GM19452 (cell line): ENCODE measurements around the gene SH3PXD2B.
"Not testable (repeated sequence)": the region's sequence is repeated elsewhere in the genome, so short reads cannot be mapped to it uniquely, and the experiment has no call there.

Experiments
- ATAC-seq: cut with Tn5 transposase; IDR thresholded peaks from one replicate; pipeline ENCODE4 v1.9.1; 2021; ENCODE audit not compliant: unreplicated experiment

Gene SH3PXD2B

DNA sequence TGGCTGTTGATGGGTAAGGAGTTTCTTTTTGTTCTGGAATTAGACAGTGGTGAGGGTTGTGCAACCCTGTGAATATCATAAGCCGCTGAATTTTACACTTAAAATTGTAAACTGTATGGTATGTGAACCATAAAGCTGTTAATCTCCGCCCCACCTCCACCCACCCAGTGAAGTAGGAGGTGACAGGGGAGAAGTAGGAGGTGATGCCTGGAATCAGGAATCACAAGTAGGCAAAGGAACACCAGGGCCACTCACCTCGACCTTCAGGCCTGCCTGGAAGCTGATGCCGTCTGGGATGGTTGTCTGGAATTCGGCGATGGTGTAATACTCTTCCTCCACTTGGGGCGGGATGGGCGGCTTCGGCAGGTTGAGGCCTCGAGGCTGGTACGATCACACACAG lies 108.4 kb downstream of the SH3PXD2B start:
- ATAC-seq = no peak

DNA sequence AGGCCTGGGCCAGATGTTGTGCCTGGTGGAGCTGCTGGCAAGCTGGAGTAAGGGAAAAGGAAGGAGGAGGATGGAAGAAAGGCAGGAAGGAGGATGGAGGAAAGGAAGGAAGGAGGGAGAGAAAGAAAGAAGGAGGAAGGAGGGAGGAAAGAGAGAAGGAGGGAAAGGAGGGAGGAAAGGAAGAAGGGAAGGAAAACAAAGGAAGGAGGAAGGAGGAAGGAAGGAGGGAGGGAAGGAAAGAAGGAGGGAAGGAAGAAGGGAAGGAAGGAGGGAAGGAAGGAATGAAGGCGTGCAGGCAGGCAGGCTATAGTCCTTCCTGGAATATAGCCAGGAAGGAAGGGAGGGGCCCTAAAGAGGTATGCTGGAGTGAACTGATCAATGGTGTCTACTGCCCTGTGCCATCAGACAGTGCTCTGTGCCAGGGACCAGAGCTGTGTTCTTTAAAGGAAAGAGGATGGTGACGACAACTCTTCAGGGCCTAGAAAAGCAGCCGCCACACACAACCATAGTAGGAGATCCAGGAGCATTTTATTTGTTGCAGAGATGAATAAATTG lies 109.4 kb downstream of the SH3PXD2B start:
- no peak for ATAC-seq

DNA sequence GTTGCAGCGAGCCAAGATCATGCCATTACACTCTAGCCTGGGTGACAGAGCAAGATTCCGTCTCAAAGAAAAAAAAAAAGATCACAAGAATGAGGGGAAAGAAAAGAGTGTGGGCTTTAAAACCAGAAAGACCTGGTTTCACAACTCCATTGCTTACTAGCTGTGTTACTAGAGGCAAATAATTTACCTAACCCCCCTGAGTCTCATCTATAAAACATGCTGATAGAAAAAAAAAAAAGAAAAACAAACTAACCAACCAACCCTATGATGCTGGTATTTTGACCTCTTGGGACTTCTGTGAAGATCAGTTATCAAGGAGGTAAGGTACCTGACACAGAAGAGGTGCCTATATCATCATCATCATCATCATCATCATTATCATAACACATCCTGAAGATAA lies 110.6 kb downstream of the SH3PXD2B start:
- no peak for ATAC-seq

DNA sequence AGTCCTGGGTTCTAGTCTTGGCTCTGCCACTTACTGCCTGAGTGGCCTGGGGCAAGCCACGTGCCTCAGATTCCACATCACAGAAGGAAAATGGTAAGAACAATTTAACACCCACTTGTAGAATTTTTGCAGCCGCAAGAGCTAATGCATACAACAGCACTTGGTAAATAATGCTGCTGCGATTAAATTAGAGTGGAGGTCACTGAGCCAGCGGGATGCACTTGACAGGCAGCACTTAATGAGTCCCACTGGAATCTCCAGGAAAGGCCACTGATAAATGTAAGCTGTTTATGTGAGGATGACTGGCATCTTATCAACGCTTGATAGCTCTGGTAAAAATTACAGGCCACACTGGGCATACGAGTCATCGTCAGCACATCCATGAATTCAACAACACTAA lies 111.4 kb downstream of the SH3PXD2B start:
- no peak for ATAC-seq

DNA sequence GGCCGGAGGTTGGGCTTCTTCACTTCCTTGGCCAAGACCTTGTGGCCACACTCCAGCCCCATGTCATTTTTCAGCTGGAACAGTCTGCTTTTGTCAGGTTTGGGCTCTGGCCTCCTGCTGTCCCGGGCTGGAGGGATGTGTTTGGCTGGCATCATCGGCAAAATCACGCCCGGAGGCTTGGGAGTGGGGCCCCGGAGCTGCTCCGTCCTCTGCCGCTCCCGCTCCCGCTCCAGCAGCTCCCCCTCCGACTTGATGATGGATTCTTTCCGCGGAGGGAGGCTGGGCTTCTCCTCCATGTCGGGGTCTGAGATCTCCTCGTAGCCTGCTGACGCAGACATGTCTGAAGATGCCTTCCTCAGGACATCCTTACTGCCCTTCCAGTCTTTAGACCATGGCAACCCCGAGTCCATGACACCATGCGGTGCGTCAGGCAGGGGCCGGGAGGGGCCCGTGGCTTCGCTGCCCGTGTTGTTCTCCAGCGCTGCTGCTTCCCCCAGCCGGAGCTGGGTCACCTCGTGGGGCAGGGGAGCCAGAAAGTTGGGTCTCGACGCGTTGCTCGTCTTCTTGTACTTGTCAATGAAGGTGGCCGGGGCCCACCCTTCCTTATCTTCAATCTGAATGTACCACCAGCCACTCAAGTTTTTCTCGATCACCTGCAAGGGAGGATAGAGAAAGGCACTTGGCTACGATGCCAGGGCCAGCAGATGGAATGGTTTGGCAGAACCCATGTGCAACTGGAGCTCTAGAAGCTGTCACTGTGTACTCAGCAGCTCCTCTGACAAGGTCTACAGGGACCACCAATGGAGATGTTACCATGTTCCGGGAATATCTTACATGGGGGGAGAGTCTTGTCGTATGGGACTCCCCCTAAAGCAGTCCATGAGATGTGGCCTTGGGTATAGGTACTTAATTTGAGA lies 114.8 kb downstream of the SH3PXD2B start:
- no peak for ATAC-seq

DNA sequence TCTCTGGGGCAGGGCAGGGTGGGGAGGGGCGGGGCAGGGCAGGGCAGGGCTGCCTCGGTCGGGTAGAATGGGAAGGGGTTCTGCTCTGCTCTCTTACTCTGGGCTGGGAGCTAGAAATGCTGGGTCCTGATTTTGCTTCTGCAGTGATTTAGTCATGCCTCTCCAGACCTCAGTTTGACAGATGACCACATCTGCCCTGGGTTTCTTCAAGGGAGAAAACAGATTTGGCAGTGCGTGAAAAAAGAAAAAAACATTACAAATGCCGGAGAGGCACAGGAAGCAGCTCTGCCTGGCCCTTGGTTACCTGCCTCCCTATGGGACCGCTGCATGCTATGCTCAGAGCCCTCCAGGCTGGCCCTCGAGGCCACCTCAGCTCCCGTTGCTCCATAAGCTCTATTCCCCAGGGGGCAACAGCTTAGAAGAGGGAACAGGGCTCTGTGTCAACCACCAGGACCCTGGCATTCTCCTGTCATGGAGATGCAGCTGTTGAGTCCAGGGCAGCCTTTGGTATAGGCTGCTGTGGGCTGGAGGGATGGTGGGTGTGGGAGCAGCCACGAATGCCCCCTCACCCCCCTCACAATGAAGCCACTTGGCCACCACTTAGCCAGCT lies 117.5 kb downstream of the SH3PXD2B start:
- no peak for ATAC-seq

DNA sequence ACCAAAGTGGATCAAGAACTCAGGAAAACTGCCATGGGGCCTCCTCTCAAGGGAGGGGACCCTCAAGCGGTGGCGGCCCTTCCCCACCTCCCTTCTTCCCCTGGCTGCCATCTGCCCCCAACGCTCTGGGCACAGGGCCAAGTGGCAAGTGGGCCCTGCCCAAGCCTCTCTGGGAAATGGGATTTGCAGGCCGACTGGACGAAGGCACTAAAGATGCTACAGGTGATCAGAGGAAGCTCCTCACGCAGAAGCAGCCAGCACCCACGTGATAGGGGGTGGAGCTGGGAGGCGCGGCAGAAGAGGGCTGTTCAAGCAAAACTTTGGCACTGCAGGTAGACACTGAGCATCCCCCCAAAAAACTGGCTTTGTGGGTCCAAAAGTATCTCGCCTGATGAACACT lies 118.1 kb downstream of the SH3PXD2B start:
- no peak for ATAC-seq

DNA sequence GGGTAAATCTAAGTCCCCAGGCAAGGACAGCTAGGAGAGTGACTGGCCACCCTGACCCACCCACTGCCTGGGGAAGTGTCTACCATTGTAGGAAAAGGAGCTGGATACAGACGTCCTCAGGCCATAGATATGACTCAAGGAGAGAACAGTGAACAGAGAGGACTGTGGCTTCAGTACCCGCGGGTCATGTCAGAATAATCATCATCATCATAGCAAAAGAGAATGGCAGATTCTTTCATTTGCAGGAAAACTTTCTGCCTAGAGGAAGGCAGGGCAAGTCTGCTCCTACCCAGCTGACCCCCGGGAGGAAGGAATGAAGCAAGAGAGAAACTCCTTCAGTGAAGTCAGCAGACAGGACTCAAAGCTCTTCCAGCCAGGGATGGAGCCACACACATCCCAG lies 118.6 kb downstream of the SH3PXD2B start:
- no peak for ATAC-seq

DNA sequence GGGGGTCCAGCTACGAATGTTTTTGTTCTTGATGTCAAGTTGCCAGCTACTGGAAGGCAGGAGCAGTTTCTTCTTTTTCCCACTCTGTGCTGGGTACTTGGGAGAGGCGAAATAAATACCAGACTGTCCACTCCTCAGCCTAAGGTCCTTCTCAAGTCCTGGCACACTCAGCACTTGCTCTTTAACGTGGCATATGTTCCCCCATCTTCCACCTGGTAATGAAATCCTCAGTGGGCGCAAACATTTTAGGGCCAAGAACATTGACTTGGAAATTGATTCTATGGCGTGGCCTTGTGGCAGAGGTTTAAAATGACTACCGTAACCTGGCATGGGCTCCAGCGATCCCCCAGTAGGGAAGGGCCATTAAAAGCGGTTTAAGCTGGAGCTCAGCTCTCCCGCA lies 119.7 kb downstream of the SH3PXD2B start:
- ATAC-seq = no peak

DNA sequence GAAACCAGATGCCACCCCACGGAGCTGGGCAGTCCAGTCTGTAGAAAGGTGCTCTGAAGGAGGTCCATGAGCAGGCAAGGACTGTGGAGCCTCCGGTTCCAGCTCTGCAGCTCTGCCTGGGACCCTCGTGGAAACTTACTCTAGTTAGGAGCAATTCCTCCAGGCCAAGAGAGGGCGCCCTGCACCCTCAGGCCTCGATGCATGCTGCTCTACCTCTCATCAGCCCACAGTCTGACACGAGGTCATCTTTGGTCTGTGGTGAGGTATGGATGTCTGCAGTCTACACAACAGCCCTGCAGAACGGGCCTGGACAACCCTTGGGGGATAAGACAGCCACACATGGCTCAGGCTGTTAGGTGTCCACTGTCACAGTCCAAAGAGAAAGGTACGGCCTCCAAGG lies 120.1 kb downstream of the SH3PXD2B start:
- ATAC-seq = no peak

DNA sequence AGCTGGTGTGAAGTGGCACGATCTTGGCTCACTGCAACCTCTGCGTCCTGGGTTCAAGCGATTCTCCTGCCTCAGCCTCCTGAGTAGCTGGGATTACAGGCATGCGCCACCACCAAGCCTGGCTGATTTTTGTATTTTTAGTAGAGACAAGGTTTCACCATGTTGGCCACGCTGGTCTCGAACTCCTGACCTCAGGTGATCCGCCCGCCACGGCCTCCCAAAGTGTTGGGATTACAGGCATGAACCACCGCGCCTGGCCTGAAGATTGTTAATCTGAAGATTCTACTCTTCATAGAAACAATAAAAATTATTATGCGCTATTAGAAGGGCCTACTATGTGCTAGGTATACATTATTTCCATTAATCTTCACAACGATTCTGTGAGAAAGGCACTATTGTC lies 127.4 kb downstream of the SH3PXD2B start:
- not testable (repeated sequence) for ATAC-seq

DNA sequence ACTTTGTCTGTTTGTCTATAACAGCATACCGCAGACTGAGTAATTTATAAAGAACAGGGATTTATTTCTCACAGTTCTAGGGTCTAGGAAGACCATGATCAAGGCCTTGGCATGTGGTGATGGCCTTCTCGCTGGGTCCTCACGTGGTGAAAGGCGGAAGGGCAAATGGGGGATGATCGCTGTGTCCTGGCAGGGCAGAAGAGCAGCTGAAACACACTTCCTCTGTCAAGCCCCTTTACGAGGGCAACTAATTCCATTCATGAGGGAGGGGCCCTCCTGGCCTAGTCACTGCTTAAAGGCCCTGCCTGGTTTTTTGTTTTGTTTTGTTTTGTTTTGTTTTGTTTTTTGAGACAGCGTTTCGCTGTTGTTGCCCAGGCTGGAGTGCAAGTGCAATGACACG lies 128.9 kb downstream of the SH3PXD2B start:
- no peak for ATAC-seq

DNA sequence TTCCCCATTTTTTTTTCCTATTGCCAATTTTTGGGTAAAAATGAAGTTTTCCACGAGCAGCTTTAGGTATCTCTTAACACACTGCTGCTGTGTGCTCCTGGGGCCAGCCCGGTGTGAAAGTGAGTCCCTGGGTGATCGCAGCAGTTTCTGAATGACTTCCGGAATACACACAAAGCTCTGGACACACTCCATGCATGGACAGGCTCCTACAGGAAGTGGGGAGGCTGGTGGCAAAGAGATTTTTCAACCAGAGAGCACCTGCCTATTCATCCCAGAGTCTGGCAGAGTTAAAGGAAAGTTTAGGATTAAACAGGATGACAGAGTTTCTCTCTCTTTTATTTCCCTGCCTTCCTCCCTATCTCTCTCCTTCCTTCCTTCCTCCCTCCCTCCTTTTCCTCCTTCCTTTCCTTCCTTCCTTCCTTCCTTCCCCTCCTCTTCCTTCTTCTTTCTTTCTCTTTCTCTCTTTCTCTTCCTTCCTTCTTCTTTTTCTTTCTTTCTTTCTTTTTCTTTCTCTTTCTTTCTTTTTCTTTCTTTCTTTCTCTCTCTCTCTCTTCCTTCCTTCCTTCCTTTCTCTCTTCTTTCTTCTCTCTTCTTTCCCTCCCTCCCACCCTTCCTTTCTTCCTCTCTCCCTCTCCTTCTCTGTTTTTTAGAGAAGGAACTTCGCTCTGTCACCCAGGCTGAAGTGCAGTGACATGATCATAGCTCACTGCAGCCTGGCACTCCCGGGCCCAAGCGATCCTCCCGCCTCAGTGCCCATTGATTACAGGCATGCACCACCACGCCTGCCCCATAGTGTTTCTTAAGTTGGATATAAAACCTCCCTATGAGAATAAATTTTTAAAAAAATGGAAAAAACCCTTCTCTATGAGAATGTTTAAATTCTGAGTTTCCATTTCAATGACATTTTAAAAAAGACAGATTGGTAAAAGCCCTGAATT lies 132.0 kb downstream of the SH3PXD2B start:
- peak; percentile 68 for ATAC-seq

DNA sequence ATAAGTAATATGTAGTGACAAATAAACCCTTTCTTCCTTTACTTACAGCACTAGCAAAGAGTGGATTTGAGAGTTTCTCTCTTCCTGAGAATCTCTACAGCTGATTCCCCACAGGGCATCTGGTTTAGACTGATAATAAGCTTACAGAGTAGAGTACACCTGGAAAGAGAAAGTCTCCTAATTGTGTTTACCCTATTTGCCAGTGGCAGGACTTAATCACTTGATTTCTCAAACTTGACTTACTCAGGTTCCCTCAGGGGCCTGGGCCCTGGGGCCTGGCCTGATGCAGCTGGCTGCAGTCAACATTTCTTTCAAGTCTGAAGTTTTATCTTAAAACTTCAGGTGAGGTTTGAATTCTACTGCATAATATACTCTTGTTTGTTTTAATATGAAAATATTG lies 132.7 kb downstream of the SH3PXD2B start:
- peak; percentile 34 for ATAC-seq

DNA sequence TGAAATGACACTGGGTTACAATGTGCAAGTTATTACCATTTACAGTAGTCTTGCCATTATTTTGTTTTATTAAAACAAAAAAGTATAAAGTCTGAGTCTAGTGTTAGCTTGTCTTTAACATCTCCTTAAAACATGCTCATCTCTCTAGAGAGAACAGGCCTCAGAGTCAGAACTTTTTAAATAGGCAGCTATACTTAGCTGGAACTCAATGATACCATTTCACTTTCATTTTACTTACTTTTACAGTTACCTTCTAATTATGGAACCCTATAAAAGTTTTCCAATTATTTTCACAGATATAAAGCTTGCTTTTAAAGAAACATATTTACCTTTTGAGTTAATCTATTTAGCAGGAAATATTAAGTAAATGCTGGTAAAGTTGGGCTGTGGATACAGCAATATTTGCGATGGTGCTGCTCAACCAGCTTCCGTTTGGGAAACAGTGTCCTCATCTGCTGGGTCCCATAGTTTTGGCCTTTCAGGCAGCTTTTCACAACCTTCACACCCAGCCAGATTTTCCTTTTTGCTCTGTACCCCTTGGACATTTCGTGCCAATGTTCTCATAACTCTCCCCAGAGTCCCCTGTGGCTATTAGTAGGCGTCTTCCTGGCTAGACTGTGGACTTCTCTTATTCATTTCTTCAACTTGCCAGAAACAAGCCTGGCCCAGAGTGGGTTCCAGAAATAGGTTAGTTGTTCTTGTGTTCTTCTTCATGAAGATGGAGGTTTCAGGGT lies 134.4 kb downstream of the SH3PXD2B start:
- no peak for ATAC-seq

DNA sequence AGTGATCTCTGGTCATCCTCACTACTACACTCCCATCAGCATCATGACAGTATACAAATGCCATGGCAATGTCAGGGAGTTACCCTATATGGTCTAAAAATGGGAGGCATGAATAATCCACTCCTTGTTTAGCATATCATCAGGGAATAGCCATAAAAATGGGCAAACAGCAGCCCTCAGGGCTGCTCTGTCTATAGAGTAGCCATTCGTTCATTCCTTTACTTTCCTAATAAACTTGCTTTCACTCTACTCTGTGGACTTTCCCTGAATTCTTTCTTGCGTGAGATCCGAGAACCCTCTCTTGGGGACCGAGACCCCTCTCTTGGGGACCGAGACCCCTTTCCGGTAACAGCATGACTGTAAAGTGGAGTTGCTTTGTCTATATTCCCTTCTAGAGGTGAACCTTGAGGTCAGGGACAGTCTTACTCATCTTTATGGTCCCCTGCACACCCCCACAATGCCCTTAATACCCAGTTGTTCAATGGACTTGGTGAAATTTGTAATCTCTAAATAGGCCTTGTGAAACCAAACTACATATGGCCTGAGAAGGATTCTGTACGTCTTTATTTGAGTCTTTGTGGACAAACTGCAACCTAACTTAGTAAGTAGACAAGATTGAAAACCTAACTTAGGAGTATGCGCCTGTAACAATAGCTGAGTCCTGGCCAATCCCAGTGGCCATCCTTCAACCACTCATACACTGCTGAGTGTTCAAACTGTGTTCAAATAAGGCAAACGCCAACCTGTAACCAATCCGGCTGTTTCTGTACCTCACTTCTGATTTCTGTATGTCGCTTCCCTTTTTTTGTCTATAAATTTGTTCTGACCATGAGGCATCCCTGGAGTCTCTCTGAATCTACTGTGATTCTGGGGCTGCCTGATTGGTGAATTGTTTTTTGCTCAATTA lies 138.5 kb downstream of the SH3PXD2B start:
- no peak for ATAC-seq

DNA sequence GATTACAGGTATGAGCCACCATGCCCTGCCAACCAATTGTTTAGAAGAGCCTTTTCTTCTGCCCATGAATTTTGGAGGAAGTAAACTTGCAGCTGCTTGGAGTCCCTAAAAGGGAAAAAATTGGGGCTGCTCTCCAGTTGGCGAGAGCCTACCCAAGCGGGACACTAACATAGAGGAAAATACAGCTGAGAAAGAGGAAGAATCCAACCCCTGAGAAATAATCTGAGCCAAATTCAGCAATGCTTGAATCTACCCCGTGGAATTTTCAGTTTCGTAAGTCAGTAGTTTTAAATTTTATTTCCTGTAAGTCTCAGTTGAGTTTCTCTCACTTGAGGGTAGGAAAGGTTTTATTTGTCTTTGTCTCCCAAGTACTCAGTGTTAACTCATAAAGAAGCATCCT lies 140.4 kb downstream of the SH3PXD2B start:
- ATAC-seq = no peak

DNA sequence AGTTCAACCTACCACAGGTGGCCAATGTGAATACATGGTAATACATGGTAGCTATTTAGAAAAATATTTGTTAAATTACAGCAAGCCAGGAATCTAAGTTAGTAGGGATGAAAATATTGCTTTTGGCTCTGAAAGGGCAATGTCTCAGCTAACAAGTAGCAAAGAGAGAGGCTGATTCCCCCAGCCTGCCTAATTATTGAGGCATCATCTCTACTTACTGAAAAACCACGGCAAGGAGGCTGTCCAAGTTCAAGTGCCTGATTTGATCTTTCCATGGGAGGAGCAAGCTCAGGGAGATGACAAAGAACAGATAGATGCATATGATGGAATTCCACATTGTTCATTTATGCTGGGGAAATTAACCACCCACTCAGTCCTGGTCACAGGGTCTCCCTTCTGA lies 142.0 kb downstream of the SH3PXD2B start:
- ATAC-seq = no peak

DNA sequence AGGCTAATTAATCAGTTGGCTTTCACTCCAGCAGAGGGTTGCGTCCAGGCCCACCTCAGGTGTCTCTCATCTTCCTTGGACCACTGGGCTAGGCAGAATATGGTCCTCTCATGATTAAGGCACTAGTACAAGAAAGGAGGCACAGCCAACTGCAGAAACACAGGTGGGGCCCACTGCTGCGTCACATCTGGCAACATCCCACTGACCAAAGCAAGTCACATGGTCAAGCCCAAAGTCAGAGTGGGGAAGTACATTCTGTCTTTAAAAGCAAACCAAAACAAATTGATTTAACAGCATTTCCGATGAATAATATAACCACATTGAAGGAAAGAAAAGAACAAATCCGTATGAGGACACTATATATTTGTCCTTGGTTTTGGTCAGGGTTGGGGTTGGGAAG lies 142.7 kb downstream of the SH3PXD2B start:
- no peak for ATAC-seq
